IMR-90 (cell line): ENCODE measurements around the gene SLC25A40.

ENCODE experiments used
- CEBPB ChIP-seq: IDR thresholded peaks from 2 replicates; pipeline ENCODE4 v1.6.1; 2012; ENCODE audit warnings: low read depth, low read length, improper control_type of control experiment
- FOS ChIP-seq: fragments of 150-350 bp; IDR thresholded peaks from 2 replicates; pipeline ENCODE4 v1.6.1; 2016; ENCODE audit warnings: low read depth, low read length
- MAFK ChIP-seq: IDR thresholded peaks from 2 replicates; pipeline ENCODE4 v1.6.1; 2012; ENCODE audit warnings: low read depth, low read length, improper control_type of control experiment
- MAZ ChIP-seq: IDR thresholded peaks from 2 replicates; pipeline ENCODE4 v1.6.1; 2012; ENCODE audit warnings: low read depth, mild to moderate bottlenecking, low read length, improper control_type of control experiment, moderate library complexity, borderline replicate concordance
- MXI1 ChIP-seq: IDR thresholded peaks from 2 replicates; pipeline ENCODE4 v1.6.1; 2012; ENCODE audit warnings: low read depth, mild to moderate bottlenecking, low read length, moderate library complexity, borderline replicate concordance
- NFE2L2 ChIP-seq: fragments of 150-350 bp; IDR thresholded peaks from 2 replicates; pipeline ENCODE4 v1.6.1; 2016; ENCODE audit warnings: low read depth, mild to moderate bottlenecking, low read length
- POLR2A ChIP-seq: IDR thresholded peaks from 2 replicates; pipeline ENCODE4 v1.6.1; 2012; ENCODE audit warnings: mild to moderate bottlenecking, low read depth, low read length
- RAD21 ChIP-seq: IDR thresholded peaks from 2 replicates; pipeline ENCODE4 v1.6.1; 2012; ENCODE audit warnings: low read length, improper control_type of control experiment
- RCOR1 ChIP-seq: IDR thresholded peaks from 2 replicates; pipeline ENCODE4 v1.6.1; 2012; ENCODE audit warnings: mild to moderate bottlenecking, low read length, improper control_type of control experiment; ENCODE audit not compliant: insufficient replicate concordance
- RFX5 ChIP-seq: IDR thresholded peaks from 2 replicates; pipeline ENCODE4 v1.8.0; 2012; ENCODE audit warnings: low read depth, mild to moderate bottlenecking, low read length, moderate library complexity
- TF ChIP-seq, protein P1 (sequence below): conservative IDR thresholded peaks from 2 replicates; pipeline ENCODE4 v1.5.1; 2012; ENCODE audit warnings: mild to moderate bottlenecking, low read depth, low read length, improper control_type of control experiment
- TF ChIP-seq, protein P2 (sequence below): fragments of 150-350 bp; IDR thresholded peaks from 2 replicates; pipeline ENCODE4 v1.6.1; 2016; ENCODE audit warnings: low read depth, mild to moderate bottlenecking, low read length, moderate library complexity, borderline replicate concordance
- TF ChIP-seq, protein P3 (sequence below): fragments of 150-350 bp; IDR thresholded peaks from 2 replicates; pipeline ENCODE4 v1.6.1; 2017; ENCODE audit warnings: mild to moderate bottlenecking, antibody characterized with exemption, low read length, low read depth

DNA sequence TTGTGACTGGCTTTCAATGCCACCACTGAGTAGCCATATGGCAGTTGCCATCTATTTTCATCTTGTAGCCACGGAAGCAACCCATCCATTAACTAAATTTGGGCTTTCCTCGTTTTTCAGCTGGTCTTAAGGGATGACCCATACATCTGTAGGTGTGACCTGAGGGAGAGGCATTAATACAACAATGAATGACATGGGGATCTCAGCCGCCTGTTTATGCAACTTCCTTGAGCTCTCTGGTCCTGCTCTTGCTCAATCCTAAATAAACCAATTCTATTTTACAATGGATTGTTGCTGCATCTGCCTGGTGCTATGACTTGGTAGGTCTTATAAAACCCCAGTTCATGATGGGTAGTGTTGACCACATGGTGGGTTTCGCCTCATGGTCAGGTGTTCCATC, 36.0 kb upstream of the SLC25A40 start:
- TF ChIP-seq, protein P1, sequence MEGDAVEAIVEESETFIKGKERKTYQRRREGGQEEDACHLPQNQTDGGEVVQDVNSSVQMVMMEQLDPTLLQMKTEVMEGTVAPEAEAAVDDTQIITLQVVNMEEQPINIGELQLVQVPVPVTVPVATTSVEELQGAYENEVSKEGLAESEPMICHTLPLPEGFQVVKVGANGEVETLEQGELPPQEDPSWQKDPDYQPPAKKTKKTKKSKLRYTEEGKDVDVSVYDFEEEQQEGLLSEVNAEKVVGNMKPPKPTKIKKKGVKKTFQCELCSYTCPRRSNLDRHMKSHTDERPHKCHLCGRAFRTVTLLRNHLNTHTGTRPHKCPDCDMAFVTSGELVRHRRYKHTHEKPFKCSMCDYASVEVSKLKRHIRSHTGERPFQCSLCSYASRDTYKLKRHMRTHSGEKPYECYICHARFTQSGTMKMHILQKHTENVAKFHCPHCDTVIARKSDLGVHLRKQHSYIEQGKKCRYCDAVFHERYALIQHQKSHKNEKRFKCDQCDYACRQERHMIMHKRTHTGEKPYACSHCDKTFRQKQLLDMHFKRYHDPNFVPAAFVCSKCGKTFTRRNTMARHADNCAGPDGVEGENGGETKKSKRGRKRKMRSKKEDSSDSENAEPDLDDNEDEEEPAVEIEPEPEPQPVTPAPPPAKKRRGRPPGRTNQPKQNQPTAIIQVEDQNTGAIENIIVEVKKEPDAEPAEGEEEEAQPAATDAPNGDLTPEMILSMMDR: no peak
- TF ChIP-seq POLR2A (no peak), FOS (no peak), NFE2L2 (no peak), MAFK (no peak), CEBPB (no peak), MAZ (no peak), RCOR1 (no peak), MXI1 (no peak), RAD21 (no peak), RFX5 (no peak)
- TF ChIP-seq, protein P2, sequence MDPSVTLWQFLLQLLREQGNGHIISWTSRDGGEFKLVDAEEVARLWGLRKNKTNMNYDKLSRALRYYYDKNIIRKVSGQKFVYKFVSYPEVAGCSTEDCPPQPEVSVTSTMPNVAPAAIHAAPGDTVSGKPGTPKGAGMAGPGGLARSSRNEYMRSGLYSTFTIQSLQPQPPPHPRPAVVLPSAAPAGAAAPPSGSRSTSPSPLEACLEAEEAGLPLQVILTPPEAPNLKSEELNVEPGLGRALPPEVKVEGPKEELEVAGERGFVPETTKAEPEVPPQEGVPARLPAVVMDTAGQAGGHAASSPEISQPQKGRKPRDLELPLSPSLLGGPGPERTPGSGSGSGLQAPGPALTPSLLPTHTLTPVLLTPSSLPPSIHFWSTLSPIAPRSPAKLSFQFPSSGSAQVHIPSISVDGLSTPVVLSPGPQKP: no peak
- TF ChIP-seq, protein P3, sequence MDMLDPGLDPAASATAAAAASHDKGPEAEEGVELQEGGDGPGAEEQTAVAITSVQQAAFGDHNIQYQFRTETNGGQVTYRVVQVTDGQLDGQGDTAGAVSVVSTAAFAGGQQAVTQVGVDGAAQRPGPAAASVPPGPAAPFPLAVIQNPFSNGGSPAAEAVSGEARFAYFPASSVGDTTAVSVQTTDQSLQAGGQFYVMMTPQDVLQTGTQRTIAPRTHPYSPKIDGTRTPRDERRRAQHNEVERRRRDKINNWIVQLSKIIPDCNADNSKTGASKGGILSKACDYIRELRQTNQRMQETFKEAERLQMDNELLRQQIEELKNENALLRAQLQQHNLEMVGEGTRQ: no peak
